ENCODE measurements around the gene ACTL7B. TPM values are rescaled to one million over a fixed set of nuclear protein-coding genes. Genes with fewer than 3 reads are reported as not detected.

The ACTL7B gene
- total and polyA plus RNA-seq, 7 donors: 0.27 TPM; not detected in 6

- 78 to 80% methylated on average over 4 of the region's 4 CpGs for WGBS, 2 donors
- no peaks in the 10 kb centered on the region for H3K27me3 ChIP-seq
- DNase-seq: no peak
- no peaks in the 10 kb centered on the region for H3K4me1 ChIP-seq
- TF ChIP-seq POLR2AphosphoS5 (IDR thresholded peaks at IDR 0.05): no peak
- TF ChIP-seq, protein P1, sequence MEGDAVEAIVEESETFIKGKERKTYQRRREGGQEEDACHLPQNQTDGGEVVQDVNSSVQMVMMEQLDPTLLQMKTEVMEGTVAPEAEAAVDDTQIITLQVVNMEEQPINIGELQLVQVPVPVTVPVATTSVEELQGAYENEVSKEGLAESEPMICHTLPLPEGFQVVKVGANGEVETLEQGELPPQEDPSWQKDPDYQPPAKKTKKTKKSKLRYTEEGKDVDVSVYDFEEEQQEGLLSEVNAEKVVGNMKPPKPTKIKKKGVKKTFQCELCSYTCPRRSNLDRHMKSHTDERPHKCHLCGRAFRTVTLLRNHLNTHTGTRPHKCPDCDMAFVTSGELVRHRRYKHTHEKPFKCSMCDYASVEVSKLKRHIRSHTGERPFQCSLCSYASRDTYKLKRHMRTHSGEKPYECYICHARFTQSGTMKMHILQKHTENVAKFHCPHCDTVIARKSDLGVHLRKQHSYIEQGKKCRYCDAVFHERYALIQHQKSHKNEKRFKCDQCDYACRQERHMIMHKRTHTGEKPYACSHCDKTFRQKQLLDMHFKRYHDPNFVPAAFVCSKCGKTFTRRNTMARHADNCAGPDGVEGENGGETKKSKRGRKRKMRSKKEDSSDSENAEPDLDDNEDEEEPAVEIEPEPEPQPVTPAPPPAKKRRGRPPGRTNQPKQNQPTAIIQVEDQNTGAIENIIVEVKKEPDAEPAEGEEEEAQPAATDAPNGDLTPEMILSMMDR (IDR thresholded peaks at IDR 0.05): no peak
- no peak for TF ChIP-seq POLR2A (IDR thresholded peaks at IDR 0.05)
- no peak for TF ChIP-seq EP300 (IDR thresholded peaks at IDR 0.05)
- H3K4me3 ChIP-seq: no peak overlapping the region
- no peaks in the 10 kb centered on the region for H3K9me3 ChIP-seq
- no peak overlapping the region for H3K27ac ChIP-seq
- no peaks in the 10 kb centered on the region for H3K36me3 ChIP-seq
- intact Hi-C loops (cut with DNase I): no loop called here
Measured at GRCh38 chr9:108837530-108837929, 18.3 kb downstream of the ACTL7B start.

DNA sequence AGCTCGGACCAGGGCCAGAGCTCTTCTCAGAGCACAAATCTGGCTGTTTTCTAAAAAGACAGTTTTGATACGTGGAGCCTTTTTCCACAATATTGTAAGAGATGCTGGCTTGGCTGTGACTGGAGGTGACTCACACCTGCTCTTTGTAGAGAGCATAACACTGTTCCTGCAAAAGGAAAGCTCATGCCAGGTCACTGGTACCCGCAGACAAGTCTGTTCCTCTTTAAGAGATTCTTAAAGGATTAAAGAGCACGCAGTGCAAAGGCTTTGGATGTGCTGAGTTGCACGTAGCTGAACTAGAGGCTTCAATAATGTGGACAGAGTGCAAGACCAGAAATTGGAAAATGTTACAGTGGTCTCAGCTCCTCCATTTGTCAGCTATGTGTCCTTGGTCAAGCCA lies 19.0 kb downstream of the ACTL7B start:
- TF ChIP-seq, protein P1 (IDR thresholded peaks at IDR 0.05): no peak
- no peak for TF ChIP-seq POLR2AphosphoS5 (IDR thresholded peaks at IDR 0.05)
- no peak for TF ChIP-seq POLR2A (IDR thresholded peaks at IDR 0.05)
- TF ChIP-seq EP300 (IDR thresholded peaks at IDR 0.05): no peak
- DNase-seq: no peak
- Histone ChIP-seq H3K27me3 (no peaks in the 10 kb centered on the region), H3K9me3 (no peaks in the 10 kb centered on the region), H3K27ac (no peak overlapping the region), H3K4me3 (no peak overlapping the region), H3K4me1 (no peaks in the 10 kb centered on the region), H3K36me3 (no peaks in the 10 kb centered on the region)
- 70 to 76% methylated on average over 5 of the region's 5 CpGs for WGBS, 2 donors
- intact Hi-C loops (cut with DNase I): no loop called here

- TF ChIP-seq POLR2A (IDR thresholded peaks at IDR 0.05): no peak
- TF ChIP-seq, protein P1 (IDR thresholded peaks at IDR 0.05): no peak
- no peak for TF ChIP-seq EP300 (IDR thresholded peaks at IDR 0.05)
- no peak for TF ChIP-seq POLR2AphosphoS5 (IDR thresholded peaks at IDR 0.05)
- intact Hi-C loops (cut with DNase I): no loop called here
- H3K9me3 ChIP-seq: no peaks in the 10 kb centered on the region
- WGBS, 2 donors: 77 to 95% methylated on average over 9 of the region's 9 CpGs
- H3K27ac ChIP-seq: no peak overlapping the region
- DNase-seq: no peak
- H3K27me3 ChIP-seq: no peaks in the 10 kb centered on the region
- H3K4me3 ChIP-seq: no peak overlapping the region
- H3K4me1 ChIP-seq: no peaks in the 10 kb centered on the region
- no peaks in the 10 kb centered on the region for H3K36me3 ChIP-seq
Measured at GRCh38 chr9:108836319-108836718, 19.5 kb downstream of the ACTL7B start.

DNA sequence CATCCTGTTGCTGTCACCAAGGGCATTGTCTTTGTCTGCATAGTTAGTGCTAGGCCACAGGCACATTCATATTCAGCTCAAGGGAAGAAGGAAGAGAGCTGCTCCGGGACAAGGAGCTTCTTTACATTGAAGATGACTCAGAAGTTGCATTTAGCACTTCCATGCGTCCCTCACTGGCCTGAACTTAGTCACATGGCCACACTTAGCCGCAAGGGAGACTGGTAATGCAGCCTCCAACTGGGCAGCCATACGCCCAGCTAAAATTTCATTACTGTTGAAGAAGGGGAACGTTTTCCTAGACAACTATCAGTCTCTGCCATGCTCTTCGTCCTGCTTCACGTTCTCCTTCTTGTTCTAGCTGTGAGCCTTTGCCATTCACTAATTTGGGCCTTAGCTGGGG lies 20.0 kb downstream of the ACTL7B start:
- Histone ChIP-seq H3K4me1 (no peaks in the 10 kb centered on the region), H3K9me3 (no peaks in the 10 kb centered on the region), H3K27ac (no peak overlapping the region), H3K36me3 (no peaks in the 10 kb centered on the region), H3K27me3 (no peaks in the 10 kb centered on the region), H3K4me3 (no peak overlapping the region)
- DNase-seq: no peak
- 88 to 89% methylated on average over 7 of the region's 7 CpGs for WGBS, 2 donors
- intact Hi-C loops (cut with DNase I): no loop called here
- no peak for TF ChIP-seq POLR2AphosphoS5 (IDR thresholded peaks at IDR 0.05)
- TF ChIP-seq, protein P1 (IDR thresholded peaks at IDR 0.05): no peak
- no peak for TF ChIP-seq POLR2A (IDR thresholded peaks at IDR 0.05)
- TF ChIP-seq EP300 (IDR thresholded peaks at IDR 0.05): no peak

DNA sequence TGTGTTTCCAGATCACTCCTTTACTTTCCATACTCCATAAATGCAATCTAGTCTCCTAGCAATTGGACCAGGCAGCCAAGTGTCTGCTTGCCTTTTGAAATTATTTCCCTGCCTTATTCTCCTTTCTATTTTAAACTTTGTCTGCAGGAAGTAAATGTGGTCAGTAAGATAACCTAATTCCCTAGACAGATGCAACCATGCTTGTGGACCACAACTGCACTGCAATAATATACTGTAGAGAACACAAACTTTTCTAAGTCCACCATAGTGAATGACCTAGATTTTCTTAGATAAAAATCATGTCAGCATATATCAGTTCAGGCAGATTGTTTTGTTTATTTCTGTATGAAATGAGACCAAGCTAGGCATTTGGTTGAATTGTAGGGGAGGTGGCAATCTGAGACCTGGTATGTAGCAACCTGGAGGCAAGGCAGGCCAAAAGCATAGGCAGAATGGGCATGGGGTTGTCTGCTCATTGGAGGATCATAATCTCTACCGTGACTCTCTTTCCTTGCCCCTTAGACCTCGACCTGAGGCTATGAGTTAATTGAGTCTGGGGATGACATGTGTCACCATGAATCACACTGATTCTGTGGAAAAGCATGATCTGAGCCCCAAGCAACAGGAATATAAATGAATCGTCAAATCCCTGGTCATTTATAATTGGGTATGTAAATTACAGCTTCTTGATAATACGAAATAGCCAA lies 20.7 kb downstream of the ACTL7B start:
- Histone ChIP-seq H3K27ac (no peak overlapping the region), H3K9me3 (no peaks in the 10 kb centered on the region), H3K4me1 (no peaks in the 10 kb centered on the region), H3K36me3 (no peaks in the 10 kb centered on the region), H3K4me3 (no peak overlapping the region), H3K27me3 (no peaks in the 10 kb centered on the region)
- no peak for TF ChIP-seq POLR2AphosphoS5 (IDR thresholded peaks at IDR 0.05)
- no peak for TF ChIP-seq EP300 (IDR thresholded peaks at IDR 0.05)
- no peak for TF ChIP-seq POLR2A (IDR thresholded peaks at IDR 0.05)
- TF ChIP-seq, protein P1 (IDR thresholded peaks at IDR 0.05): no peak
- no peak for DNase-seq
- intact Hi-C loops (cut with DNase I): no loop called here
- 72 to 82% methylated on average over 4 of the region's 4 CpGs for WGBS, 2 donors
